ENCODE results near the gene RBM7.

The RBM7 gene

GRCh38 chr11:114400216-114400914, at the start of gene RBM7, which contains the start of gene C11orf71:
RBM7 (plus strand) TSS chr11:114400666; CDS start chr11:114400672, 6 bp downstream.
C11orf71 (minus strand) TSS chr11:114400511; CDS start chr11:114400331, 180 bp downstream.
- peak; percentile 96 to 97 for DNase-seq (ENCODE audit: low read depth in 2 of 2)

GRCh38 chr11:114353443-114353842, 47.0 kb upstream of the RBM7 start:
- no peak for DNase-seq (ENCODE audit: low read depth in 2 of 2)

- DNase-seq (ENCODE audit: low read depth in 2 of 2) = no peak
Observed at GRCh38 chr11:114354076-114354475, 46.4 kb upstream of the RBM7 start.

GRCh38 chr11:114358716-114359115, 41.8 kb upstream of the RBM7 start:
- no peak for DNase-seq (ENCODE audit: low read depth in 2 of 2)

- DNase-seq (ENCODE audit: low read depth in 2 of 2) = no peak
Observed at GRCh38 chr11:114359342-114359741, 41.1 kb upstream of the RBM7 start.

GRCh38 chr11:114362326-114362725, 38.1 kb upstream of the RBM7 start:
- DNase-seq (ENCODE audit: low read depth in 2 of 2) = no peak

- DNase-seq (ENCODE audit: low read depth in 2 of 2) = no peak
Observed at GRCh38 chr11:114362958-114363357, 37.5 kb upstream of the RBM7 start.

- DNase-seq (ENCODE audit: low read depth in 2 of 2) = no peak
Observed at GRCh38 chr11:114366331-114367243, 33.9 kb upstream of the RBM7 start.

- no peak for DNase-seq (ENCODE audit: low read depth in 2 of 2)
Observed at GRCh38 chr11:114367244-114367957, 33.1 kb upstream of the RBM7 start.

GRCh38 chr11:114368918-114369680, 31.4 kb upstream of the RBM7 start:
- no peak for DNase-seq (ENCODE audit: low read depth in 2 of 2)

GRCh38 chr11:114375052-114375451, 25.4 kb upstream of the RBM7 start:
- no peak for DNase-seq (ENCODE audit: low read depth in 2 of 2)

- DNase-seq (ENCODE audit: low read depth in 2 of 2) = no peak
Observed at GRCh38 chr11:114377612-114378267, 22.7 kb upstream of the RBM7 start.

- DNase-seq (ENCODE audit: low read depth in 2 of 2) = no peak
Observed at GRCh38 chr11:114379394-114380069, 20.9 kb upstream of the RBM7 start.

GRCh38 chr11:114382509-114382908, 18.0 kb upstream of the RBM7 start:
- DNase-seq (ENCODE audit: low read depth in 2 of 2) = no peak

- DNase-seq (ENCODE audit: low read depth in 2 of 2) = no peak
Observed at GRCh38 chr11:114384487-114384886, 16.0 kb upstream of the RBM7 start.

GRCh38 chr11:114386131-114386530, 14.3 kb upstream of the RBM7 start:
- no peak for DNase-seq (ENCODE audit: low read depth in 2 of 2)

GRCh38 chr11:114386545-114386944, 13.9 kb upstream of the RBM7 start:
- no peak for DNase-seq (ENCODE audit: low read depth in 2 of 2)

GRCh38 chr11:114392735-114393667, 7.5 kb upstream of the RBM7 start:
- DNase-seq (ENCODE audit: low read depth in 2 of 2) = no peak

GRCh38 chr11:114395736-114396135, 4.7 kb upstream of the RBM7 start:
- DNase-seq (ENCODE audit: low read depth in 2 of 2) = no peak
